Spleen (tissue), 11 donors: ENCODE data around the gene MGP. TPM values are rescaled to one million over a fixed set of nuclear protein-coding genes. Genes with fewer than 3 reads are reported as not detected.

Experiments
- DNase-seq: peaks from one replicate; pipeline ENCODE4 v3.0.0-alpha.2; 2020
- H3K27ac ChIP-seq, 8 donors: fragments of 200-600 bp; sonication (generic) in 7 of 8; 1 replicate in 4 of 8; 2 replicates in 4 of 8; pipeline versions ENCODE4 v1.5.0 to v1.8.0; 2016 to 2021; ENCODE audit warnings: inconsistent platforms in 4 of 8, mild to moderate bottlenecking in 4 of 8, moderate library complexity in 1 of 8
- H3K27me3 ChIP-seq, 7 donors: fragments of 200-600 bp; sonication (generic) in 6 of 7; replicated peaks in 1 of 7; 1 replicate in 4 of 7; 2 replicates in 3 of 7; pipeline versions ENCODE4 v1.5.0 to v1.8.0; 2016 to 2021; ENCODE audit warnings: inconsistent platforms in 3 of 7, mild to moderate bottlenecking in 1 of 7
- H3K36me3 ChIP-seq, 6 donors: fragments of 200-600 bp; sonication (generic) in 5 of 6; 1 replicate in 4 of 6; 2 replicates in 2 of 6; pipeline versions ENCODE4 v1.5.0 to v1.8.0; 2016 to 2021; ENCODE audit warnings: inconsistent platforms in 2 of 6
- H3K4me1 ChIP-seq, 6 donors: fragments of 200-600 bp; sonication (generic) in 5 of 6; 1 replicate in 3 of 6; 2 replicates in 3 of 6; pipeline versions ENCODE4 v1.5.0 to v1.8.0; 2016 to 2021; ENCODE audit warnings: inconsistent platforms in 3 of 6
- H3K4me3 ChIP-seq, 8 donors: fragments of 200-600 bp; sonication (generic) in 7 of 8; 1 replicate in 4 of 8; 2 replicates in 4 of 8; pipeline versions ENCODE4 v1.5.0 to v1.8.0; 2016 to 2021; ENCODE audit warnings: inconsistent platforms in 4 of 8, mild to moderate bottlenecking in 4 of 8, moderate library complexity in 2 of 8
- H3K9me3 ChIP-seq, 8 donors: fragments of 200-600 bp; sonication (generic) in 7 of 8; 1 replicate in 4 of 8; 2 replicates in 4 of 8; pipeline versions ENCODE4 v1.5.0 to v1.8.0; 2016 to 2021; ENCODE audit warnings: inconsistent platforms in 4 of 8
- CTCF ChIP-seq, 11 experiments: fragments of 200-600 bp in 7 of 11; fragments of 450-650 bp in 4 of 11; sonication (generic) in 4 of 11; IDR thresholded peaks in 8 of 11; conservative IDR thresholded peaks in 3 of 11; 1 replicate in 7 of 11; 2 replicates in 4 of 11; pipeline versions ENCODE4 v1.4.0 to v1.8.0; 2016 to 2021; ENCODE audit warnings: antibody characterized with exemption in 11 of 11, inconsistent platforms in 4 of 11, mild to moderate bottlenecking in 1 of 11
- POLR2A ChIP-seq, 3 donors: fragments of 450-650 bp; IDR thresholded peaks; one replicate each; pipeline ENCODE4 v1.5.1; 2017; ENCODE audit warnings: antibody characterized with exemption in 3 of 3, mild to moderate bottlenecking in 1 of 3
- POLR2AphosphoS5 ChIP-seq, 3 donors: sonication (generic); formaldehyde crosslinking; IDR thresholded peaks; one replicate each; pipeline ENCODE4 v1.5.1; 2017; ENCODE audit warnings: antibody characterized with exemption in 3 of 3
- WGBS, 5 donors: extraction: QIAGEN DNeasy Blood & Tissue Kit in 3 of 5; methylation state at CpG; one replicate each; pipeline versions ENCODE4 v1.1.5 to v1.1.7; 2013 to 2018; 5-methylcytosine and 5-hydroxymethylcytosine counted together
- intact Hi-C: fragments of 100-400 bp; cut with DNase I; formaldehyde crosslinking; loops from one replicate; pipeline ENCODE4 v1.15.0; 2023; ENCODE audit warnings: low total_unique reads
- polyA plus RNA-seq, 3 donors: library from polyadenylated mRNA; stranded (reverse); fragments of 200-250 nt; gene quantifications; one replicate each; pipeline ENCODE4 v1.2.1, GENCODE V29; 2013
- total RNA-seq, 7 donors: library from RNA; depleted of rRNA in 3 of 7; stranded (reverse); fragments of >200 nt in 3 of 7; fragmentation: NEBNext Ultra II Directional in 4 of 7; extraction: Animal tissue kit (Norgen Biotek cat#: 25700) in 4 of 7; gene quantifications; one replicate each; pipeline versions ENCODE4 v1.1.0 to v1.2.1, GENCODE V29; 2016 to 2021
- donor health status: healthy with polysubstance abuse.
- donor health status: DM: no; HTN: no; CAD: no; lungs with moderate emphysema.
- donor health status: DM: no; HTN: no; CAD: no.
- donor health status: Bipolar disorder and iron deficiency.
- donor health status: healthy.
- donor health status: DM: no; HTN: no; CAD: no.
- donor health status: DM: yes; HTN: yes; CAD: no.

MGP gene
- total and polyA plus RNA-seq, 10 donors: 29.4 to 292 (median 60.9) TPM

GRCh38 chr12:14878488-14878887 is 7.2 kb downstream of the MGP start:
- intact Hi-C loops: no loop called here
- no peak for DNase-seq
- Histone ChIP-seq H3K27ac (no peak overlapping the region), H3K36me3 (no peaks in the 10 kb centered on the region), H3K9me3 (no peaks in the 10 kb centered on the region), H3K4me1 (peaks cover 0 to 12% (median 3%) of the 10 kb centered on the region in 6 donors), H3K27me3 (no peaks in the 10 kb centered on the region), H3K4me3 (no peak overlapping the region)
- TF ChIP-seq CTCF (IDR thresholded peaks at IDR 0.05 in 8 of 11, conservative IDR thresholded peaks at IDR 0.05 in 3 of 11): no peak
- no peak for TF ChIP-seq POLR2AphosphoS5 (IDR thresholded peaks at IDR 0.05)
- TF ChIP-seq POLR2A (IDR thresholded peaks at IDR 0.05): no peak
- WGBS, 5 donors: 88 to 97% (median 93%) methylated on average over 1 of the region's 1 CpG

- intact Hi-C loops: no loop called here
- Histone ChIP-seq H3K9me3 (no peaks in the 10 kb centered on the region), H3K27ac (no peak overlapping the region), H3K4me1 (peaks cover 0 to 12% (median 3%) of the 10 kb centered on the region in 6 donors), H3K27me3 (no peaks in the 10 kb centered on the region), H3K4me3 (no peak overlapping the region), H3K36me3 (no peaks in the 10 kb centered on the region)
- TF ChIP-seq POLR2AphosphoS5 (IDR thresholded peaks at IDR 0.05): no peak
- TF ChIP-seq POLR2A (IDR thresholded peaks at IDR 0.05): no peak
- TF ChIP-seq CTCF (IDR thresholded peaks at IDR 0.05 in 8 of 11, conservative IDR thresholded peaks at IDR 0.05 in 3 of 11): no peak
- WGBS, 5 donors: 46 to 91% (median 61%) methylated on average over 2 of the region's 2 CpGs
- DNase-seq: no peak
These were observed 8.8 kb downstream of the MGP start for GRCh38 chr12:14876833-14877232.

GRCh38 chr12:14874882-14875281 is 10.8 kb downstream of the MGP start:
- WGBS, 5 donors: 75 to 90% (median 80%) methylated on average over 3 of the region's 3 CpGs
- Histone ChIP-seq H3K36me3 (no peaks in the 10 kb centered on the region), H3K4me3 (no peak overlapping the region), H3K27ac (no peak overlapping the region), H3K27me3 (no peaks in the 10 kb centered on the region), H3K9me3 (no peaks in the 10 kb centered on the region), H3K4me1 (no peaks in the 10 kb centered on the region)
- TF ChIP-seq CTCF (IDR thresholded peaks at IDR 0.05 in 8 of 11, conservative IDR thresholded peaks at IDR 0.05 in 3 of 11) (no peak), POLR2AphosphoS5 (IDR thresholded peaks at IDR 0.05) (no peak), POLR2A (IDR thresholded peaks at IDR 0.05) (no peak)
- no peak for DNase-seq
- intact Hi-C loops: no loop called here

GRCh38 chr12:14873440-14874185 is 12.0 kb downstream of the MGP start:
- intact Hi-C loops: no loop called here

More at GRCh38 chr12:14873440-14874185, 12.0 kb downstream of the MGP start:
- DNase-seq: no peak
- no peaks in the 10 kb centered on the region for H3K36me3 ChIP-seq
- no peak overlapping the region for H3K27ac ChIP-seq
- WGBS, 5 donors: 51 to 76% (median 53%) methylated on average over 1 of the region's 1 CpG
- no peaks in the 10 kb centered on the region for H3K4me1 ChIP-seq
- TF ChIP-seq POLR2AphosphoS5 (IDR thresholded peaks at IDR 0.05) (no peak), POLR2A (IDR thresholded peaks at IDR 0.05) (no peak), CTCF (IDR thresholded peaks at IDR 0.05 in 8 of 11, conservative IDR thresholded peaks at IDR 0.05 in 3 of 11) (no peak)
- H3K4me3 ChIP-seq: no peak overlapping the region
- H3K27me3 ChIP-seq: peaks cover 0 to 9% (median 0%) of the 10 kb centered on the region in 7 donors
- H3K9me3 ChIP-seq: no peaks in the 10 kb centered on the region
